Measurements from ENCODE around the gene TMED3. TPM values are rescaled to one million over a fixed set of nuclear protein-coding genes. Genes with fewer than 3 reads are reported as not detected.

Gene TMED3
- total and polyA plus RNA-seq, 9 of the 15 experiments (the other 6 are each of a cell fraction or from before 2014, with no cell fraction given) = 6.1 to 89.6 (median 51.4) TPM

GRCh38 chr15:79282371-79283251 is 28.3 kb upstream of the TMED3 start, which contains the start of gene ANKRD34C:
TSS of gene ANKRD34C (plus strand) at chr15:79282722. CDS start at chr15:79293285, 10,563 bp downstream.
- 12% methylated on average over 40 of the region's 56 CpGs for WGBS (ENCODE audit: insufficient coverage, low coverage, missing lambda C conversion rate)
- H3K27me3 ChIP-seq (ENCODE audit: control insufficient read depth in 2 of 2, insufficient read depth in 2 of 2, low read length in 2 of 2) = peaks cover 17 to 28% of the 10 kb centered on the region in 2 experiments; a peak in 4 of 5 replicates
- H3K4me1 ChIP-seq (replicated peaks in 1 of 2; ENCODE audit: control insufficient read depth in 2 of 2, insufficient read depth in 2 of 2, low read length in 2 of 2) = peaks cover 0 to 4% of the 10 kb centered on the region in 2 experiments; a peak in 1 of 5 replicates
- CTCF ChIA-PET (ENCODE audit: low intra/inter-chr PET ratio) = no interaction called here
- H4K20me1 ChIP-seq (replicated peaks; ENCODE audit: control insufficient read depth, insufficient read depth, low read length) = no peaks in the 10 kb centered on the region; the same call in 1 of the 2 replicates
- no peak within 1 kb of the TSS for H3K9ac ChIP-seq (ENCODE audit: insufficient read depth in 1 of 2, low read depth in 2 of 2, low read length in 2 of 2)
- DNase-seq (ENCODE audit: extremely low read depth in 1 of 4, low spot score in 3 of 4) (no peak), ATAC-seq (no peak), FAIRE-seq (no peak)
- H3K36me3 ChIP-seq (ENCODE audit: control insufficient read depth, insufficient read depth, low read length) = no peaks in the 10 kb centered on the region
- no peaks in the 10 kb centered on the region for H3K79me2 ChIP-seq (ENCODE audit: control insufficient read depth, insufficient read depth, low read length)
- POLR2A ChIA-PET = no interaction called here
- no peaks in the 10 kb centered on the region for H3K9me1 ChIP-seq (ENCODE audit: control insufficient read depth, insufficient read depth, low read length)
- intact Hi-C loops (cut with micrococcal nuclease) (no loop called here), in situ Hi-C loops (cut with MboI) (no loop called here)
- no peak within 1 kb of the TSS for H3K27ac ChIP-seq (ENCODE audit: extremely low read depth, low read depth, low read length)
- no peaks in the 10 kb centered on the region for H3K9me3 ChIP-seq (replicated peaks; ENCODE audit: control insufficient read depth, insufficient read depth, low read depth, low read length)
- BruUV-seq (replicated peaks) = no TSS peak
- TF ChIP-seq ZNF561 (CRISPR knock-in tag; conservative IDR thresholded peaks at IDR 0.05) (no peak), MXD1 (CRISPR knock-in tag; IDR thresholded peaks at IDR 0.05; ENCODE audit: borderline replicate concordance, poor library complexity, severe bottlenecking) (no peak), TCF15 (CRISPR knock-in tag; IDR thresholded peaks at IDR 0.05) (no peak), ILF3 (IDR thresholded peaks at IDR 0.05; ENCODE audit: borderline replicate concordance) (no peak), SIX5 (IDR thresholded peaks at IDR 0.05; ENCODE audit: borderline replicate concordance in 1 of 2, insufficient read depth in 1 of 2, low read depth in 1 of 2, low read length in 2 of 2) (no peak), NR2C1 (IDR thresholded peaks at IDR 0.05) (no peak), NR2C1 (tag; IDR thresholded peaks at IDR 0.05) (no peak), DDX20 (tag; IDR thresholded peaks at IDR 0.05; ENCODE audit: low read depth) (no peak)
- H3K4me3 ChIP-seq = no peak within 1 kb of the TSS
- H2AFZ ChIP-seq (ENCODE audit: low read depth, low read length) = no peak within 1 kb of the TSS
- H3K4me2 ChIP-seq (ENCODE audit: insufficient read depth, low read length) = no peak within 1 kb of the TSS
